Left hindlimb (tissue), 1 donor: ENCODE data around the gene CIRBP.

Experiments
- DNase-seq: peaks from one replicate; pipeline ENCODE4 v3.0.0-alpha.2; 2018

The CIRBP gene

DNA sequence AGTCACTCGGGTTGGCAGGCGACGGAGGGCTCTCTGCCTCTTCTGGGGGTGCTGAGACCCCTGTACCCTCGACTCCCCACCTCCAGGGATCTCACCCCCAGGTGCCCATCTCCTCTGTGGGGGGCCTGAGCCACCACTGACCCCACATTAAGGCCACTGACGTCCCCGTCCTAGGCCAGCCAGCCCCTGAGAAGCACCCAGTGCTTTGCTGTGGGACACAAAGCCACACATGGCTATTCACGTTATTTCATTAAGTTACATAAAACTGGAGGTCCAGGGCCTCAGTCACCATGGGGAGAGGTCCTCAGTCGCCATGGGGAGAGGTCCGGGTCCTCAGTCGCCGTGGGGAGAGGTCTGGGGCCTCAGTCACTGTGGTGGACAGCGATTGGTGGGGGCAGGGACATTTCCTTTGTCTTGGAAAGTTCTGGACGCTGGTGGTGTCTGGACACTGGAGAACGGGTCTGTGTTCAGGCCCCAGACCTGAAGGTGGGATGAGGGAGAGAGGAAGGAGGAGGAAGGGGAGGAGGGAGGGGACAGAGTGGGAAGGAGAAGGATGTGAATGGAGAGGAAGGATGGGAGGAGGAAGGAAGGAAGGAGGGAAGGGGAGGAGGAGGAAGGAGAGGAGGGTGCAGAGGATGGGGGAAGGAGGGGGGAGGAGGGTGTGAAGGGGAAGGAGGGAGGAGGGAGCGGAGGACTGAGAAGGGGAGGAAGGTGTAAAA is 12.6 kb downstream of the CIRBP start:
- no peak for DNase-seq

DNA sequence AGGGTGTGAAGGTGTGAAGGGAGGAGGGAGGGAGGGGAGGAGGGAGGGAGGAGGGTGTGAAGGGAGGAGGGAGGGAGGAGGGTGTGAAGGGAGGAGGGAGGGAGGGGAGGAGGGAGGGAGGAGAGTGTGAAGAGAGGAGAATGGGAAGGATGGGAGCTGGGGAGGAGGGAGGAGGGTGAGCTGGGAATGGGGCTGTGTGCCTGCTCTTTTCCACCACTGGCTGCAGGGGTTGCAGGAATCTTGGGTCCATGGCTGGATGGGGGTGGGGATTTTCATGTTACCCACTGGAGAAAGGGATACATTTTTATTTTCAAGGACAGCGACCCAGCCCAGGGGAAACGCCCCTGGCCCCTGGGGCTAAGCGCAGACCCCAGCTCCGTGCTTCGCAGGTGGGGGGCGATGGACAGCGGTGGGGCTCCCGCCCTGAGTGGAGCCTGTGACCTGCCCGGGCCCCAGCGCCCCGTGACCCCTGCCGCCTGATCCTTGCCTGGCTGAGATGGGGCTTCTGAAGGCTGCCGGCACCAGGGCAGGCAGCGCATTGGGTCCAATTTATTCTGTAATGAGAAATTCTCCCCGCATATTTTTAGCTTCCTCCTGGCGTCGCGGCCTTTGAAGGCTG is 13.6 kb downstream of the CIRBP start:
- no peak for DNase-seq

DNA sequence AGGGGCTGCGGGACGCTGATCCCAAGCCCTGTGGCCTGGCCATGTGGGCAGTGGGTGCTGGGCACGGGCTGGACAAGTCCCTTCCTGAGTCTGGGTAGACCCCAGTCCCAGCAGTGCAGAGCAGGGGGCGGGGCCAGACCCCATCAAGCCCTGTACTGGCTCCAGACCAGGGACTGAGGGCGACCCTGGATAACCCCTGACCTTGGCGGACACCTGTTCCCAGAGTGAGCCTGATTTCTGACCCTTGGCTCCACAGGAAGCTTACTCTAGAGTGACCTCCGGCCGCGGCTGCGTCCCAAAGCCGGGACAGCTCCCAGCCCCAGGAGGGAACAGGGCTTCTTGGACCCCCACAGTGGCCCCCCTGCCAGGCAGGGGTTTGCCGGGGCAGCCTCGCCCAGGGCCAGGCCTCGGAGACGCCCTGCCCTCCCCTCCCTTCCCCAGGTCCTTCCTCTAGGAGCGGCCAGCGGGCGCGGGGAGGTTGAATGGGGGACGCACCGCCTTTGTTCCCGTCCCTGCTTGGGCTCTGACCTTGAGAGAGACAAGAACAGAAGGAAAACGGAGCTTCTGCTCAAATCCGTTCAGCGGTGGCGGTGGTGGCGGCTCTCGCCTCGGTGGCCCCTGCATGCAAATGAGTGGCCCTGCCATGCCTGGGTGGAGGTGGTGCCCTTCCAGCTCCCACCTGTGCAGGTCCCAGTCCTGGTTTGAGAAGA is 14.2 kb downstream of the CIRBP start:
- DNase-seq = no peak

DNA sequence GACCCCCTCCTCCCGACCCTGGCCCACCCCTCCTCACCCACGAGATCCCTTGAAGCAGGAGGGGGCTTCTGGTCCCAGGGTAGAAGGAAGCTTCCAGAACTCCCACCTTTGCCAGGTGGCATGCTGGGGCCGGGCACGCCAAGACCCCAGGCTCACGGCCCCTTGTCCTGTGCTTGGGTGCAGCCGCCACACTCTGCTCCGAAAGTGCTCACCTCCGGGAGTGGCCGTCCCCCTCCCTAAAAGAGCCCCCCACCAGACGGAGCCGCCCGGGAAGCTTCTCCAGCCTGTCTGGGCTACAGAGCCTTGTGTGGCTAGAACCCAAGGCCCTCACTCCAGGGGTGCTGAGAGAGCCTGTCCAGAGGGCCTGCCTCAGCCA is 14.8 kb downstream of the CIRBP start:
- DNase-seq = no peak

DNA sequence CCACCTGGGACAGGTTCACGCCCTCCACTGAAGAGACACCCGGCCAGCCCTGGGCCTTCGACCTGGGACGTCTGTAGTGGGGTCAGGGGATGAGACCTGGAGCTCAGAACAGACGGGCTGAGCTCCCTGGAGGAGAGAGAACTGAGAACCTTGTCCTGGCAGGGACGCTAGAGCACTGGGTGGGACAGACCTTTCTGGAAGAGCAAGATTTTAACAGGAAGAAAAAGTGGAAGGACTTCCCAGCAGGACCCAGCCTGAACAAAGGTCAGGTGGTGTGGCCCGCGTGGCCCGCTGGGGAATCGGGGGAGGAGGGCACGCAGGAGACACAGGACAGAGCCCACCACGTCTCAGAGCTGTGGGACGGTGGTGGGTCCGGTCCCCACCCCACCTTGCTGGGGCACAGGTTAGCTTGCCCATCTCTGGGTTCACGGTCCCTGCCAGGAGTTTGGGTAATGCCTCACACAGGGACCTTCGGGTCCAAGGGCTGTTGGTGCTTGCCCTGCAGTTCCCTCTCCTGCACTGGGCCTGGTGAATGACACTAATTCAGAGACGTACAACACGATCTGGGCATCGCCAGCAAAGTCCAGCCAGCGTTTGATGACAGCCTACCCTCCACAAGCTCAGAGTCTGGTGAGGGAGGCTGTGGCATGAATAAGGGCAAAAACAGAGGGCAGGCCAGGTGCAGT is 15.3 kb downstream of the CIRBP start:
- DNase-seq = no peak

DNA sequence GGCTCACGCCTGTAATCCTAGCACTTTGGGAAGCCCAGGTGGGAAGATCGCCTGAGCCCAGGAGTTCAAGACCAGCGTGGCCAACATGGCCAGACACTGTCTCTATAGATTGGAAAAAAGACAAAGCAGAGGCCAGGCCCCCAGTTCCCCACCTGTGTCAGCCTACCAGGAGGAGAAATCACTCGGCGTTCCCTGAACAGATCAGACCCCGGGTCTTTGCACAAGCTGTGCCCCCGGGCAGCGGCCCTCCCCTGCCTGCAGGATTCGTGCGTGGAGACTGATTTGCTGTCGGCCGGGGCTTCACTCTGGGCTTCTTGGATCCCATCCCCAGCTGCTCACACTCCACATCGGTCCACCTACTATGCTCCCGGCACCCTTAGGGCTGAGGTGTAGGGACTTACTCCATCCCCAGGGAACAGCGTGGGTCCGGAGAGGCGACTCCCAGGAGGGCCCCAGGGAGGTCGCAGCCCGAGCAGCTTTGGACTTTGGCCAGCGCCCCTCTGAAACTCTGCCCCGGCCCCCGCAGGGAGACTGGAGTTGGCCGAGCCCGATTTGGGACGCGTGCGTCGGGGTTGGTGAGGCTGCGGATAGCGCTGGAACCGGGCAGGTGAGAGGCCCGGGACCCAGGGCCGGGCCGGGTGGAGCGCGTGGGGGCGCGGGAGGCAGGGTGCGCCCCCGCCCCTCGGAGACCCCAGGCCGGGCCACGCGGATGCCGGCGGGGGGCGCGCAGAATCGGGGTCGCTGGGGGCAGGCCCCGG is 16.0 kb downstream of the CIRBP start:
- DNase-seq = no peak

DNA sequence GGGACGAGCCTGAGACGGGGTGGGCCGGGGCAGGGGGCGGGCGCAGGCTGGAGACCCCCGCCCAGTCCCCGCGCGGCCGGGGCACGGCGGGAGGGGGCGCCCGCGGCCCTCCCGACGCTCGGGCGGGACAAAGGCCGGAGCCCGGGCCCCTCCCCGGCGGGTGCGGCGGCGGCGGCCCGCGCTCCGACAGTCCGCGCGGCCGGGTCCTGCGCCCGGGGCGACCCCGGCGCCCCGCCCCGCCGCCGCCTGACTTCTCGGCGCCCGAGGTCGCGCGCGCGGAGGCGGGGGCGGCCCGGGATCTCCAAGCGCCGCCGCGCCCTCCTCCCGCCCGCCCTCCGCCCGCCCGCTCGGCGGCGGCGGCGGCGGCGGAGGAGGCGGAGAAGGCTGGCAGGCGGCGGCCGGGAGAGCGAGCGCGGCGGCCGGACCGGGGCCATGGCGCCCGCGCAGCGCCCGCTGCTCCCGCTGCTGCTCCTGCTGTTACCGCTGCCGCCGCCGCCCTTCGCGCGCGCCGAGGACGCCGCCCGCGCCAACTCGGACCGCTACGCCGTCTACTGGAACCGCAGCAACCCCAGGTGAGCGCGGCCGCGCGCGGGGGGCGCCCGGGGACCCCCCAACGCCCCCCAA is 16.7 kb downstream of the CIRBP start, which contains the start of gene EFNA2:
Gene EFNA2, plus strand, starts transcription at position 137 of the 624 bp plus-strand sequence. Its CDS starts 296 bp downstream, at position 433.
- DNase-seq = no peak

DNA sequence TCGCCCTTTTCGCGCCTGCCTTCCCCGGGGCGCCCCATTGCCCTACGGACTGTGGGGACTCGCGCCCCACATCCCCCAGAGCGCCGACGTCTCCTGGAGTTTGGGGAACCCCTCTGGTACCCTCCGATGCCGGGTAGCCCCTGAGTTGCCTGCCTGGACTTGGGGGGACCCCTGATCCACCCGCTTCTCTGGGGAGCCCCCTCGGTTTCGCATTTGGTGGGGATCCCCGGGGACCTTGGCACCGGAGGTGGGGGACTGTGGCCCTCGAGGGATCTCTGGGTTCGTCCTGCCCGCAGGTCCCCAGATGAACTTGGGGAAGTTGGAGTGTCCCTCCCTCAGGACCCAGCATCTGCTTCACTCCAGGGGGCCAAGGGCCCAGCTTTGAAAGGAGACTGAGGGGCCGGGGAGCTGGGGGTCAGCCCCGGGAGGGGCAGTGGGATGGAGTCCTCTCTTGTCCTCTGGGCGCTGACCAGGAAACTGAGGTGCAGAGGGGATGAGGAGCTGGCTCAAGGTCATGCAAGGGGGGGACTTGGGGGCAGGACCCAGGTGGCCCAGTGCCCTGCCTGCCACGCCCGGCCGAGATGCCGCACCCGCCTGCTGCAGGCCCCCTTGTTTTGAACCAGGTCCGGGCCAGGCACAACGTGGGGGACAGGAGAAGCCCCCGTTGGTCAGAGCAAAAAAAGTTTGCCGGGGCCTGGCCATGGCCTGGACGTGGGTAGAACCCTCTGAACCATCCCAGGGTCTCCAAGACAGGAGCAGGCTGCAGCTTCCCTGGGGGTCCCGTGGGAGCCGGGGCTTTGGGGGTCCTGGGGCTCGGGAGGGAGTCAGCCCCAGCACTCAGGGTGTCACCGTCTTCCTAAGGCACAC is 17.6 kb downstream of the CIRBP start:
- DNase-seq = no peak

DNA sequence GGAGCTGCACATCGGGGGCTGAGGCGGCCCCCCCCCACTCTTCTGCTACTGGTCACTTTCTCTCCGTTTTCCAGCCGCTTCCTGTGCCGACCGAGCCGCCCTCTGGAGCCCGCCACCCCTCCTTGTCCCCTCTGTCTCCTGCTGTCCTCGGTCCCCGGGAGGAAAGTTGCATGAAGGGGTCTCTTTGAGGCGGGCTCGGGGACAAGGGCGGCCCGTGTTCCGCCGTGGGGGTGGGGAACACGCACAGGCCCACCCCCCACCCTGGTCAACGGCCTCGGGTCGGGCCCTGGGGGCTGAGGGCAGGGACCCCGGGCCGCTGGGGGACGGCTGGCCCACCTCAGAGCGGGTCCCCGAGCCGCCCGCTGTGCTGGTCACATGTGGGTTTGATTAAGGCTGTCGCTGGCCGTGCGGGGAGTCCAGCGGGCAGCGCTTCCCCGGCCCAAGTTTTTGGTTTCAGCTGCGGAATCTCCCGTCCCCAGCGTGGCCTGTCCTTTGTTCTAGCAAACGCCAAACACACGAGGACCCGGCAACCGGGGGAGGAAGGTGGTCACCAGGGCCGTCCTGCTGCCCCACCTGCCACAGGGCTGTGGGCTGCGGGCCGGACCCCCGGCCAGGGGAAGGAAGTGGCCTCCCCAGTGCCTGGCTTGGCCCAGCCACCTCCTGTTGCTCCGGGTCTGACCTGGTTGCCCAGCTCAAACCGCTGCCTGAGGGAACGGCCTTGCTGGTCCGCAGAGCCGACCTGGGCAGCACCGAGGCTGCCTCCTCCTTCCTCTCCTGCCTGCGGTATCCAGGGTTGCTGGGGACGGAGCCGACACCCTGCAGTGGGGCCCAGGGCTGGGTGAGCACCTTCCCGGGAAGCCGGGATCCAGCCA is 18.5 kb downstream of the CIRBP start:
- DNase-seq = no peak

DNA sequence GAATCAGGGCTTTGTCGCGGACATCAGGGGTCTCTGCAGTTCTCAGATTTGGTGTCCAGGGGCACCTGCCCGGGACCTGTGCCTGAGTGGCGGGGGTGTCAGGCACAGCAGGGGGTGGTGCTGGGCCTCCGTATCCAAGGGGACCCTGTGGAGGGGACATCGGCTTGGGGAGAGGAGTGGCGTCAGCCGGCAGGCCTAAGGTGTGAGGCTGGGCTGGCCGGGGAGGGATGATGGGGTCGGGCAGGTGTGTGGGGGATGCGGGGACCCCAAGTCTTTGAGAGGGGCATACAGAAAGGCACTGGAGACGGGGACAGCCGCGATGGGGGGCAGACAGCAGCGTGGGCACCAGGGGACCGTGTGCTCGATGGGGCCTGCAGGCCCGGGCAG is 19.1 kb downstream of the CIRBP start:
- DNase-seq = no peak

DNA sequence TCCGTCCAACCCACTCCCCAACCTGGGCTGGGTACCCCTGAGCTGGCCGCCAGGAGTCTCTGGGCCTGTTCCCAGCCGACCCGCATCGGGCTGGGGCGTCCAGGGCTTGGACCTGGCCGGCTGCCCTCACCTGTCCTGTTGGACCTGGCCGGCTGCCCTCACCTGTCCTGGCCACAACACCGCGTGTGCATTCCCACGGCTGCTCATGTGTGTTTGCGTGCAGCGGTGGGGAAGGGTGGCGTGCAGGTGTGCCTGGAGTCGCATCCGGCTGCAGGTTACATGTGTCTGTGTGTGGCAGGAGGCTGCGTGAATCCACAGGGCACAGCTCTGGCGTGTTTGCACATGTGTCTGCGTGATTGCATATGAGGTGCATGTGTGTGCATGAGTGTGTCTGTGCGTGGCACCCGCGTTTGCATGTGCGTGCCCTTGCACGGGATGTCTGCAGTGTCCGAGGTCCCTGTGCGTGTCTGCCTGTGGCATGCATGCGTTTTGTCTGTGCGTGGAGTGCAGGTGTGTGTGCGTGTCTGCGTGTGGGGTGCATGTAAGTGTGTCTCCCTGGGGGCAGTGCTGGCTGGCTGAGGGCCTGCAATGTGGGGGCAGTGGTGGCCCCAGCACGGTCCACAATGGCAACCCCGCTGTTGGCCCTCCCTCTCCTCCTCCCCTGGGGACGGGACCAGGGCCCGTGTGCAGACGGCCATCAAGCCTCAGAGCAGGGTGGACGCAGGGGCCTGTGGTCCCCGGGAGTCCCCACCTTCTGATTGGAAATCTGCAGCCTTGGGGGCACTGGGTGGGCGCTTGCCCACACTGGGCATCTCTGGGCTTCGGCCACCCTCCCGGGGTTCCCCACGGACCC is 19.9 kb downstream of the CIRBP start:
- DNase-seq = no peak

DNA sequence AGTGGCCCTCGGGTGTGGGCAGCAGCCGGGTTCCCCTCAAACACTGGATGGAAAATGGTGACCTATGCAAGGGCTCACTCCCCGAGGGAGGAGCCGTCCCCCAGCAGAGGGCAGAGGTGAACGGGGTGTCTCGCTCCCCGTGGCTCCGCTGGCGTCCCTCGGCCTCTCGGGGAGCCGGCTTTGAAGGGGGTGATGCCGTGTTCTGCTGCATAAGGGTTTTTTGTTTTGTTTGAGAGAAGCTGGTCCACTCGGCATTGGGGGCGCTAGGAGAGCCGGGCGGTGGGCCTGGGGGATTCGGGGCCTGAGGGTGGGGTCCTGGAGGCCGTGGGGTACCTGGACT is 20.5 kb downstream of the CIRBP start:
- no peak for DNase-seq

DNA sequence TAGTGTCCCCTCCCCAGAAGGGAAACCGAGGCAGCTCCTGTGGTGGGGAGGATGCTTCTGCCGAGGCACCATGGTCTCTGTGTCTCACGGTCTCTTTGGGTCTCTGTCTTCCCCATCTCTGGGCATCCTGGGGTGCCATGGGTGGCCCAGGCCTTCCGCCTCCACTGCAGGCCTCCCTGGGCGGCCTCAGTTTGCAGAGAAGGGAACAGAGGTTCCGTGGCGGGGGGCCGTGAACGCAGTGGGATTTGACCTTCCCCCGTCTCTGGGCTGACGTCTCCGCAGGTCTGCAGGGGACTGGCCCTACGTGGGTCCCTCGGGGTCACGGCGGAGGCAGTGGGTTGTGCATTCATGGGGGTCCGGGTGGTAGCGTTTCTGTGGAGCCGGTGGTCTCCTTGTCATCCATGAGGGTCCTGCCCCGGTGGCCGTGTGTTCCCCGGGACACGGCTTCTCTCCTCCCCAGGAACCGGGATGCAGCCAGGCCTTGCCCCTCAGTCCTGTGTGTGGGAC is 21.1 kb downstream of the CIRBP start:
- DNase-seq = no peak

DNA sequence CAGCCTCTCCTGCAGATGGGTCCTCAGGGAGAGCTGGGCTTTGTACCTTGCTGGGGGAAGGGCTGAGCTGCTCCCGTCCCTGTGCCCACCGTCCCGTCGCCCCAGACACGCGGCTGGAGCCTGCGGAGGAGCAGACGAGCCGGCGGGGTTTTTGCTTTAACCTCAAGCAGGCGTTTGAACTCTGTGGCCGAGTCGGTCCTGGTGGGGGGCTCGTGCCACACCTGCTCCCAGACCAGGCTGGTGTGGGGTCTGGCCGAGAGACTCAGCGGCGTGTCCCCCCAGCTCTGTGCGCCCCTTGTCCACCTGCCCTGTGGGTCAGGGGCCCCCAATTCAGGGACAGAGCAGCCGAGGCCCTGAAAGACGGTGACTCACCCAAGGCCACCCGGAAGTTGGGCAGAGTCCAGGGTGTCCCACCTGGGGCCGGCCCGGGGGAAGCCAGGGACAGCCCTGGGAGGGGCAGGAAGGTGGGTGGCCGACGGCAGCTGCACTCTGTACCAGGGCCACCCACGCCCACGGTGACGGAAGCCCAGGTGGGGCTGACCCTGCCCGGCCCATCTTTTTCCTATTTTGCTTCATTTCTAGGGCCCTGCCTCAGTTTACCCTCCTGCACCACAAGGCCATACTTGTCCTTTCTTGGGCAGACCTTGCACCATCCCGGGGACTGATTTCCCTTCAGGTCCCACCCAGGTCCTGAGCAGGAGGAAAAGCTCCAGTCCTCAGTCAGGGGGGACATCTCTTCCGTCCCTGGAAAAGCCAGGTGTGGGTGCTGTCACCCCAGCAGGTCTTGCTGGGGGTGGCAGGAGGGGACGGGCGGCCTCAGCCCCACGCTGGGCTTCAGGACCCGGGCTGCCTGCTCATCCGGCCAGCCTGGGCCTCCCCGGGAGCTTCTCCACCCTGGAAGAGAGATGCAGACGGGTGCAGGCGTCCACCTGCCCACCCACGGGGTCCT is 21.8 kb downstream of the CIRBP start:
- no peak for DNase-seq

DNA sequence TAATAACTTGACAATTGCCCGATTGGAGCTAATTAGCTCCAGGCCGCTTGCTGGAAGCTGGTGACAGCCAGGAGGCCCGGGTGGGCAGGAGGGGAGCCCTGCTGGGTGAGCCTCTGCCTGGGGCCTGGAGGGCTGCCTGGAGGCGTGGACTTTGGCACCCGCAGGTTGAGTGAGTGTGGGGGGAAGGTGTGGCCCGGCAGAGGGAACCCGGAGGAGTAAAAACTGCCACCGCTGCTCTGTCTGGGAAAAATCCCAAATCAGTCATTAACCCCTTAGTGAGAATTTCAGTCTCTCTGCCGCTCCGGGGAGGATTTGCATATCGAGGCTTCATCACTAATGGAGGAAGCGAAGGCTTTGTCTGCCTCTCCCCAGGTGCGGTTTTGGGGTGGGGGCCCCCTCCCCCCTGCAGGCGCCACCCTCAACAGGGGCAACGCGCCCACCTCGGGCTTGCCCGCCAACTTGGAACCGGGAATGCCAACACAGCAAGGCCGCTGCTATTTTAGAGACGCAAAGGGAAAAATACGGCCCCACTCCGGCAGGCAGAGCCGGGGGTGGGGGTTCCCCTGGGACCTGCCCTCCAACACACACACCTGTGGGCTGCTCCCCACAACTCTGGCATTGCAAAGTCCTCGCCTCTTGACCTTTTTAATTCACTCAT is 22.8 kb downstream of the CIRBP start:
- no peak for DNase-seq

DNA sequence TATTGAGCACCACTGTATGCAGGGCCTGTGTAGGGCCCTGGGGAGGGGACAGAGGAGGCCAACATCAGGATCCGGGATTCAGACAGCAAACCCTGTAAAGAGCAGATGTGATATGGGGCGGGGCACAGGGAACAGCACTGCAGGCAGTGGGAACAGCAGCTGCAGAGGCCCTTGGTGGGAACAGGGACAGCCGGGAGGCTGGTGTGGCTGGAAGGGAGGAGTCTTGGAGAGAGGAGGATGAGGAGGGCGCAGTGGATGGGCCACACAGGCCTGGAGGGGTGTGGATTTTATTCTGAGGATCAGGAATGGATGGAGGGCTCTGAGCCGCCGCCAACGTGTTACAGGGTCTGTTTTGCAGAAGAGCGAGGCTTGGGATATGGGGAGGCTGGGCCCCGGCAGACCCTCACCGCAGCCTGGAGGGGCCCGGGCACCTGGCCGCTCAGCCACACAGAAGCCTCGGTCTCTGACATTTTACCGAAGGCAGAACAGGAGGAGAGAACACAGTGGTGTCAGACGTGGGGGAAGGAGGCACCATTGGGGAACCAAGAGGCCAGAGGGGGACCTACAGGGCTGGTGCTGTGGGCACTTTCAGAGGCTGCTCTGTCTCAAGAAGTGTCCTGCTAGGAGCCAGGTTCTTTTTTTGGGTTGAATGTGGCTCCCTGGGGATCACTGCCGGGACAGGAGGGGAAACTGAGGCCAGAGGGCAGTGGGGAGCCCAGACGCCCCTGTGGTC is 23.5 kb downstream of the CIRBP start:
- DNase-seq = no peak
